Right lung (tissue), 5 donors: ENCODE results near the gene CBX1. TPM values are rescaled to one million over a fixed set of nuclear protein-coding genes. Genes with fewer than 3 reads are reported as not detected.
"Not testable (repeated sequence)": the region's sequence is repeated elsewhere in the genome, so short reads cannot be mapped to it uniquely, and the experiment has no call there.

Source experiments
- DNase-seq, 2 donors: peaks; one replicate each; pipeline ENCODE4 v3.0.0-alpha.2; 2013
- polyA plus RNA-seq, 5 donors: library from polyadenylated mRNA; unstranded; fragments of 120-200 nt; gene quantifications; one replicate each; pipeline versions ENCODE4 v1.2.1 to v1.2.3, GENCODE V29; 2013; ENCODE audit warnings: inconsistent platforms in 1 of 5, low replicate concordance in 1 of 5; ENCODE audit not compliant: insufficient read length in 5 of 5, insufficient read depth in 1 of 5

Gene CBX1
- polyA plus RNA-seq, 5 donors = 147 to 188 (median 168) TPM

DNA sequence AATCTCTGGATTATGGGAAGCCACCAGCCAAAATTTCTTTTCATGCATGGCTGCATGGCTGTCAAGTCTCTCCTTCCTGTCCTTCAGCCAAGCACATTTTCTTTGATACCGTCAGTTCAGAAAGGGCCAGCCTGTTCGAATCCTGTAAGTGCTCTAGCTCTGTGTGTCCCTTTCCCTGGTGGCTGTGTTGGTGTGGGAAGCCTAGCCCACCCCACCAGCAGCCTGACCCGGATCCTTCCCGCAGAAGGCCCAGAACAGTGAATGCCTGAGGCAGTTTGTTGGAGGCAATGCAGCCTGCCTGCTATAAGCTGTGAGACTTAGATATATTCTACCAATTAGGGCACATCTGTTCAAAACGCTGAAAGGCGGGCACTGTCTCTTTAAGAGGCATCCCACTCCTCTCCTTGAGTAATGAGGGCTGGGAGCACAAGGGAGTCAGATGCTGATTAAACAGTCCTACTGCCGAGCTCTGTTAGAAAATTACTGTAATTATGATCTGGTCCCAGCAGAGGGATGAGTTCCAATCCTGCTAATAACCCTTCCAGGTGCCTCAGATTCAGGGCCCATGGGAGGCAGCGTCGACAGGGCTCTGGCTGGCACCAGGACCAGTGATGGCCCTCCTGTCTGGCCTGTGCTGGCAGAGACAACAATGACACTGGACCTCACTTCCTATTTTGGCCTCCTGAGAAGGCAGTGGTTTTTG lies 24.7 kb upstream of the CBX1 start:
- DNase-seq = no peak

DNA sequence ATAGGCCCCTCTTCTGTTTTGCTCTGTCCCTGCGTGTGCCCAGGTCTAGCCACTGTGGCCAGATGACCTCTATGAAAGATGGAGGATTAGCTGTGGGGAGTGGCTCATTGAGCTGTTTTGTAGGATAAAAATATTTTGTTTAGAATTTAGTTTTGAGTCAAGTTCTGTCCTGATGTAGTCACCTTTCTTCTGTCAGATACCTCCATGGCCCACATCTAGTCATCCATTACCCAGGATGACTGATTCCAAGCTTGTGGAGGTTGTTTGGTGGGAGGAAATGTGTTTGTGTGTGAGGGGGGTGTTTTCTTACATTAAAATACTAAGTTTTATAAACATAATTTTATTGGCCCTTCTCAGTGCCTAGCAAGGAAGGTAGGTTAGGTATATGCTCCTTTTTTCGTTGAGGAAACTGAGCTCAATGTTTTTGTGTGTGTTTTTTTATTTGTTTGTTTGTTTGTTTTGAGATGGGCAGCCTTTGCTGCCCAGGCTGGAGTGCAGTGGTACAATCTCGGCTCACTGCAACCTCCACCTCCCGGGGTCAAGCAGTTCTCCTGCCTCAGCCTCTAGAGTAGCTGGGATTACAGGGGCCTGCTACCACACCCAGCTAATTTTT lies 22.6 kb upstream of the CBX1 start:
- no peak for DNase-seq

DNA sequence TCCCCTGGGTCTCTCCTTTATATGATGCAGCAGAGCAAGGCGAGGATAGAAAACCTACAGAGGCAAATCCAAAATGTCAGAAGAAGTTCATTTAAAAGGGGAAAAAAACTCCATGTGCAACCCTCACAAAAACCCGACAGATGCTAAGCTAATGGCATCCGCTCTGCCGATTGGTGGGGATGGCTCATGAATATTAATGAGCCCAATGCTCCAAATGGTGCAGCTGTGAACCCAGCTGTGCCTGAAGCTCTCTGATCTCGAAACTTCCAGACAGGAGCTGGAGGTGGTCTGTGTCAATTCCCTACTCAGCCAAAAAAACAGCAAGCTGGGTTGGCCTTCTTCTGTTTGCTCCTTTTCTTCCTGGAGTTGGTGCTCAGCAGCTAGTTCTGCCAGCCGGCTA lies 21.8 kb upstream of the CBX1 start:
- no peak for DNase-seq

DNA sequence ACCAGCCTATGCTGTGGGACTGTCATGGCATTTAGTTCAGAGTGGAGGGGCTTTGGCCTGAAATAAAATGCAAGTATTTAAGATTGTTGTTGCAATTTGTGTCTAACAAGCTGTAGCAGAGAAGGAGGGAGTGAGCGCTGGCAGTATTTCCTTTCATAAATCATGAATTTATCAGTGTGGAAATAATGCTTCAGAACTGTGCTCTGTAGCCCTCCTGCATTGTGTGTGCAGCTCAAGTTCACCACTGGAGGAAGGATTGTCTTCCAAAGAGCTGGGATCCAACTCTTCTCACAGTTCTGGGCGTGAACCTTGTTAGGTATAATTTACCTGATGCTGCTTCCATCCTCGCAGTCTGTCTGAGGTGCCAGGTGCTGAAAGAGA lies 21.4 kb upstream of the CBX1 start:
- no peak for DNase-seq

DNA sequence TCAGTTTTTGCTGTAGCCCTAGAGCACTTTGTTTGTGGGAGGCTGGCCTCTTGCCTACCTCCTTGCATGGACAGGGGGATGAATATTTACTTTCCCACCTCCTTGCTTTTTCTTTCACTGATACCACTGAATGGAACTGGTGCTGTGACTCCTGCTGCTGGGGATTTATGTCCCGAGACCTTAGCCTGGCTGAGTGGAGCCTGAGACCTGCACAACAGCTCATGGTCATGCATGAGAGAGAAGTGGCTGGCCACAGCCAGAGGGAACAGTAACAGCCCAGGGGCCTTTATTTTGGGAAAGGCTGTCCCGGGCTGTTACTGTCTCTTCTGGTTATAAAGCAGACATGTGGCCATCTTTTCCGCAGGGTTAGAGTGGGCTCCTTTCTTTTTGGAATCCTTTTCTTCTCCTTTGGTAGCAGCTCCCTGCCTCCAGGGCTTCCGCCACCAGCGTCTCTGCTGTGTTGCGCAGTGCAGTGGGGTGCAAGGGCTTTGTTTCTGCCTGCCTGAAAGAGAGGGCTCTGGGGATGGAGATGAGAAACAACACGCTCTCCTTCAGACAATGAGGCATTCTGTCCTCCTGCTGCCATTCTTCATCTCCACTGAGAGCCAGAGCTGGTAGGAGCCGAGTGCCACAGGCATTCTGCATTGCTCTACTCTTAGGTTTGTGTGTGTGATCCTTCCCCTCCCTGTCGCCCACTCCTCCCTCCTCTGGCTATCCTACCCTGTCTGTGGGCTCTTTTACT lies 20.8 kb upstream of the CBX1 start:
- no peak for DNase-seq

DNA sequence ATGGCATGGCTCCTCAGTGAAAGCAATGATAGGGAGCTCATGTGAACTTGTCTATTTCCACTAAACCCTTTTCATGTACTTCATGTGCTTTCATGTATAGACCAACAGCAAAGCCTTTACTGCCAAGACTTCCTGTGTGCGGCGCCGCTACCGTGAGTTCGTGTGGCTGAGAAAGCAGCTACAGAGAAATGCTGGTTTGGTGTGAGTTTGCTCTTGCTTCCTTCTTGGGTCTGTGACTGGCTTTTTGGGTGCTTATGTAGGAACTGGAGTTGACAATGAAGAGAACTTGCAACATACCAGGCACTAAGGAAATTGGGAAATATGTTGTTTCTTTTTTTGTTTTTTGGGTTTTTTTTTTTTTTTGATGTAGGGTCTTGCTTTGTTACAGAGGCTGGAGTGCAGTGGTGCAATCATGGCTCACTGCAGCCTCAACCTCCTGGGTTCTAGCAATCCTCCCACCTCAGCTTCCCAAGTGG lies 12.0 kb upstream of the CBX1 start:
- DNase-seq = no peak

DNA sequence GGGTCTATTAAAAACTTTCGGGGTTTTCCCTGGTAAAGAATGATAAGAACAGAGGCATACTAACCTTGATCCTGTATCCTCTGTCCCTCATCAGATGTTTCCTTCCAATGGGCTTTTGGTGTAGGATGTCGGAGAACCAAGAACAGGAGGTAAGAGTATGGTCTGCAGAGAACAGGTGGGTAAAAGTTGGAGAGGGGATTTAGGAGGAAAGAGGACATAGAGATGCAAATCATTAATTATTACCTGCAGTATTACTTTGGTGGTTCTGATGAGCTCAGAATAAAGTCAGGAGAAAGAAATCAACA lies 10.6 kb upstream of the CBX1 start:
- DNase-seq = no peak

DNA sequence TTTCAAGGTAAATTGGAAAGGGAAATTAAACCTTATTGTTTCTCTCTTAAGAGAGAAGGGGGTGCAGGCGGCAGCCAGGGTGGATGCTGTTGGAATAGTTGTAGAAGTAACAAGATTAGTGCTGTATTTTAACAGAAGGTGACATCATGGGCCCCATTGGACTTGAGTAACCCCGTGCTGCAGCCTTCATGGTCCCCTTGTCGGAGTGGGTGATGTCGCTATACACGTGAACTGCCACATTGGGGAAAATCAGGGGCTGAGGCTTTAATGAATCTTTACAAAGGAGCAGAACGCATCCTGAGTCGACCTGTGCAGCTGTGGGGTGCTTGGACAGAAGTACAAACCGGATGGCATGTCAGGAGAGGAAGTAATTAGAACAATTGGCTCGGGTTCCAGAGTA lies 9.5 kb upstream of the CBX1 start:
- DNase-seq = no peak

DNA sequence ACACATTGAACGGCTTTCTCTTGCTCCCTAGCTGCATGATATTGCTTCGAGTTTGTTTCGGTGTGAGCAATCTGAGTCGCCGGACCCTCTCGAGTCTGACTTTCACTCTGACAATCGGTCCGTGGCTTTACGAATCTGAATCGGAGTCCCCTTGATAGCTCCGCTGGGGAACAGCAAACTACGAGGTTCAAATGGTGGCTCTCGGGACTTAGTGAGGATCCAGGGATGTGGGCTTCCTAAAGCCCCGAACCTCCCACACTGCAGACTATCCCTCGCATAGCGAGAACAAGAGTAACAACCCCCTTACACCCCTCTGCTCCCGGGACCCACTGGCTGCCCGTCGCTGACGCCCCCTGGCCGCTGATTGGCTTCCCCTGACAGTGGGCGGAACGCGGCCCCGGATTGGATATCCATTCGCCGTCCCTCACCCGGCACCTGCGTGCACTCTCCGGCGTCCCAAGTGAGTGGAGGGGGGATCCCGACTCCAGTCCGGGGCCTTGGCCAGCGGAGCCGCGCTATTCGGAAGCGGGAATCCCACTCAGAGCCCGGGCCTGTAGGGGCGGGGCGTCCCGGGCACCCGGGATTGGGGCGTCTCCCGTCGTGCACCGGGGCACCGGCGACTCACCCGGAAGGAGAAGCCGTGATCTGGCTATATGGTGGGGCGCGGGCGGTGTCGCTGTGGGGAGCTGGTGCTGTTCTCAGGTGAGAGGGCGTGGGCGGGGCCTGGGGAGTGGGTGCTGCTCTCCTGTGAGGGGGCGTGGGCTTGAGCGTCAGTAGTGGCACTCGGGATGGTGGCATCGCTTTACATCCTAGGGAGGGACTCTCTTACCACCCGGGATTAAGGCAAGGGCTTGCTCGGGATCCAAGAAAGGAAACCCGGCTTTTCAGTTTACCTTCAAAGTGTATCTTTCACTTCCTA lies 6.1 kb upstream of the CBX1 start, which contains the start of gene SNX11:
SNX11 (plus strand) TSS at position 630 of the 919 bp plus-strand sequence. CDS start 4,278 bp downstream, outside the sequence.
- peak; percentile 82 to 84 for DNase-seq

DNA sequence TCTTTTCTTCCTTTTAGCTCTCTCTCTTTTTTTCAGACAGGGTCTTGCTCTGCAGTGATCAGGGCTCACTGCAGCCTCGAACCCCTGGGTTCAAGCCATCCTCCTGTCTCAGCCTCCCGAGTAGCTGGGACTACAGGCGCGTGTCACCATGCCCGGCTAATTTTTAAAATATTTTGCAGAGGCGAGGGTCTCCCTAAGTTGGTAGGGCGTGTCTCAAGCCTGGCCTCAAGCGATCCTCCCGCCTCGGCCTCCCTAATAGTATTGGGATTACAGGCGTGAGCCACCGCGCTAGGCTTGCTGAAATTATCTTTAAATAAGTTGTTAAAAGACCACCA lies 5.5 kb upstream of the CBX1 start:
- no peak for DNase-seq

DNA sequence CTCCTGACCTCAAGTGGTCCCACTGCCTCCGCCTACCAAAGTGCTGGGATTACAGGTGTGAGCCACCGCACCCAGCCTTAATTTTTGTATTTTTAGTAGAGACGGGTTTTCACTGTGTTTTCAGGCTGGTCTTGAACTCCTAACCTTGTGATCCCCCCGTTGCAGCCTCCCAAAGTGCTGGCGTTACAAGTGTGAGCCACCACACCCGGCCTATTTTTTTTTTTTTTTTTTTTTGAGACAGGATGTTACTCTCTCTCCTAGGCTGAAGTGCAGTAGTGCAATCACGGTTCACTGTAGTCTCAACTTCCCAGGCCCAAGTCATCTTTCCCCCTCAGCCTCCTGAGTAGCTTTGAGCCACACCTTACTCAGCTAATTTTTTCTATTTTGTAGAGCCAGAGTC lies 3.2 kb upstream of the CBX1 start:
- DNase-seq = no peak

DNA sequence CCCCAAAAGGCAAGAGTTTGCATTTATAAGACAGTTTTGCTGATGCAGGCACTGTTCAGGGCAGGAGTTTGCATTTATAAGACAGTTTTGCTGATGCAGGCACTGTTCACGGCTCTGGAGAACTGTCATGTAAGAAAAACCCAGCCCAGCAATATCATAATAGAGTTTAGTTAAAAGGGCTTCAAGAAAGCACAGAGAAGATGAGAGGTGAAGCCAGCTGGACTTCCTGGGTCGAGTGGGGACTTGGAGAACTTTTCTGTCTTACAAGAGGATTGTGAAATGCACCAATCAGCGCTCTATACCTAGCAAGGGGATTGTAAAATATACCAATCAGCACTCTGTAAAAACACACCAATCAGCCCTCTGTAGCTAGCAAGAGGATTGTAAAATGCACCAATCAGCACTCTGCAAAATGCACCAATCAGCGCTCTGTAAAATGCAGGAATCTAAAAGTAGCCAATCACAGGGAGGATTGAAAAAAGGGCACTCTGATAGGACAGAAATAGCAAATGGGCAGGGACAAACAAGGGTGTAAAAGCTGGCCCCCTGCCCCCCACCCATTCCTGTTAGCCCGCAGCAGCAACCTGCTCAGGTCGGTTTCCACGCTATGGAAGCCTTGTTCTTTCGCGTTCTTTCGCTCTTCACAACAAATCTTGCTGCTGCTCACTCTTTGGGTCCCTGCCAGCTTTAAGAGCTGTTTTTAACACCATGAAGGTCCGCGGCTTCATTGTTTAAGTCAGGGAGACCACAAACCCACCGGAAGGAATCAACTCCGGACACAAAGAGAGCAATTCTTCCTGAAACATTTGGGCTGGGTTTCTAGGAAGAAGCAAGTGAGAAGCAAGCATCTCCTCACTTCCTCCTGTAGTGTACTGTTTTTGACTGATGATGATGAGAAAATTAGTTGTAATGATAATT lies 1.8 kb upstream of the CBX1 start:
- DNase-seq = no peak

DNA sequence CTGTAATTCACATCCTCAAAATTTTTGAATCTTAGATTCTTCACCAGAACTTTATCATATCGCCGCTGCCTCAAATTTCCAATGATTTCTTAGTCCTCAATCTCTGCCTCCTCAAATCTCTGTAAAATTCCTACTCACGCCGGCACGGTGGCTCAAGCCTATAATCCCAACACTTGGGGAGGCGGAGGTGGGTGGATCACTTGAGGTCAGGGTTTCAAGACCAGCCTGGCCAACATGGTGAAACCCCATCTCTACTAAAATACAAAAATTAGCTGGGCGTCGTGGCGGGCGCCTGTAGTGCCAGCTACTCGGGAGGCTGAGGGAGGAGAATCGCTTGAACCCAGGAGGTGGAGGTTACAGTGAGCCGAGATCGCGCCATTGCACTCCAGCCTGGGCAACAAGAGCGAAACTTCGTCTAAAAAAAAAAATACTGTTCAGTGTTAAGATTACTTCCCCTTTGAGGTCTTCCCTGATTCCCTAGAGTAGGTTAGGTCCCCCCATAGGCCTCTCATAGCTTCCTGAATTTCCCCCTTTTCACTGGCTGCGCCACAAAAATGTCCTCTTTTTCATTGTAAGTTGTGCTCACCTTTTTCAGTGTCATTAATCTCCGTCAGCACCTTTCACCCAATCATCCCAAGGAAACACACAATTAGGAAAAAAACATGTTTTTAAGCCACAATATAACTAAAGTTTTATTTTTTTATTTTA lies 919 bp upstream of the CBX1 start:
- DNase-seq = no peak

DNA sequence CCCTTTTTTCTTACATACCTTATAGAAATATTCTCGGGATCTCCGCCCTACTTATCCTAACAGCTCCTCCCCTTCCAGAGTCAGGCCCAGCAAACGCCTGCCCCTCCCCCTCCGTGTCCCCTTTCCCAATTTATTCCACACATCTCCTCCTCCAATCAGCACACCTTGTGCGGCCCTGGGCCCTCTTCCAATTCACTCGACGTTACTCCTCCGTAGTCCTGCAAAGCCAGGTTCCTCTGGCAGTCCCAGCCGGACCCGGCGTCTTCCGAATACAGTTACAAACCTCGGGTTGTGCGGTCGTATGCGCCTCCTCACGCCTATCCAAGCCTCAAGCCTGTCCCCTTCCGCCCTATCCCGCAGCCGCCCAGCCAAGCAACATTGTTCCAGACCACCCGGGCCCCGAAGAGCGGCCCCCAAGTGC lies 677 bp downstream of the CBX1 start:
- peak in 1 of 2 donors; percentile 64 for DNase-seq

DNA sequence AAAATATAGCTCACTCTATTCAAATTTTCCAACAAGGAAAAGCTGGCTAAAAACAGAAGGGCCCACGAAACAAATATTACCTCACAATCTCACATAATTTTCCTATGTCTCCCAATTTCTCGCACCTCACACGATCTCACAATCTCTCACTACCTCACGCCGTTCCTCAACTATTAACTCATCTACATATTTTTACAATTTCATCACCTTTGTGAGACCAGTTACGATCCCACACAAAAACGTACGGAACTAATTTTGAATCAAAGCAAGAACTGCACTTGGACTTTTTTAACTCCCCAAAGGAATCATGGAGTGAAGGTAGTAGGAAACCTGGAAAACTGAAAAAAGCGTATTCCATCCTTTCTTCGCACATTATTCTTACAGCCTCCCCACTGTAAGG lies 1.1 kb downstream of the CBX1 start:
- no peak for DNase-seq

DNA sequence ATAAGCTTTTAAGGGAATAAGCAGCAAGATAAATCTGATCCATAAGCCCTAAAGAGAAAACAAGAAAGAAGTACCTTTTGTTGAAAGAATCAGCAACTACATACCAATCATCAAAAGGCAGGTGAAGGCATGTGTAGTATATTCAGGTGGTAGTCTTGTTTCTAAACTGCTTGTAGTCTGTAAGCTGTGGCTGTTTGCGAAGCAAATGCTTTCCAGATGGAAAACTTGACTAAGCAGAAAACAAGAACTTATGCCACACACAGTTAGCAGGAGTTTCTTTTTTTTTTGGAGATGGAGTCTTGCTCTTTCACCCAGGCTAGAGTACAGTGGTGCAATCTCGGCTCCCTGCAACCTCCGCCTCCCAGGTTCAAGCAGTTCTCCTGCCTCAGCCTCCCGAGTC lies 5.7 kb downstream of the CBX1 start:
- DNase-seq = no peak

DNA sequence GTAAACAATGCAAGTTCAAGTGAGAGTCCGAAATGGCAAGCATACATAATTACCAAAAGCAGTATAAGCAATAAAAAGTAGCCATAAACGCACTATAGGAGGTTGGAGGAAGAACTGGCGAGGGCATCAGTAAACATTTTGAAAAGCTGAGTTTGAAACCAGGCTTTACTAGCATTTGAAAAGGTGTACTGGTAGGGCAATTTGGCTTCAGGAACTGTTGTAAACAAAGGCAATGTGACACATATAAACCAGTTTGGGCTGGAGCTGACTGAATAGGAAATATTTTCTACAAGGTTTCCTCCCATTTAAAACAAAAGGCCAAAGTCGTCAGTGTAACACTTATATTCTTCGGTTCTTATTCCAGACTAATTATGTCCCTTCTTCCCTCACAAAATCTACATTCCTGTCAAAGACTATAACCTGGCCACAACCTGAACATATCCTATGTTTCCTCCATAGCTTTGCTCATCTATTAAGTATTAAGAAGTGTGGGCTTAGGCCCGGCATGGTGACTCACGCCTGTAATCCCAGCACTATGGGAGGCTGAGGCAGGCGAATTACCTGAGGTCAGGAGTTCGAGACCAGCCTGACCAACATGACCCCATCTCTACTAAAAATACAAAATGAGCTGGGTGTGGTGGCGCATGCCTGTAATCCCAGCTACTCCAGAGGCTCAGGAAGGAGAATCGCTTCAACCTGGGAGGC lies 7.8 kb downstream of the CBX1 start:
- no peak for DNase-seq

DNA sequence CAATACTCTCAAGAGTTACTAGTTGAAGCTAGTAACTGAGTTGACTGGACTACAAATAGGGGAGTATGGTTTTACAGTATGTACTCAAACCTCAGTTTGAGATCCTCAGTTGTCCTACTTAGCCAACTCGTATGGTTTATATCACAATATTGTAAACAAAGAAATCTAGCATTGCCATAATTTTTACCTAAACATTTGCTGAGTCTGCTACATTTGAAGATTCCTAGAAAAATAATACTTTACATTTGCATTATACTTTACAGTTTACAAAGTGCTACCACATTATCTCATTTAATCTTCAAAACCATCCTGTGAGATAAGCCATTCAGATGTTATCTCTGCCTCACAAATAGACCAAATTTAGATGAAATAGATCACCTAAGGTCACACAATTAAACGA lies 16.3 kb downstream of the CBX1 start:
- DNase-seq = no peak

DNA sequence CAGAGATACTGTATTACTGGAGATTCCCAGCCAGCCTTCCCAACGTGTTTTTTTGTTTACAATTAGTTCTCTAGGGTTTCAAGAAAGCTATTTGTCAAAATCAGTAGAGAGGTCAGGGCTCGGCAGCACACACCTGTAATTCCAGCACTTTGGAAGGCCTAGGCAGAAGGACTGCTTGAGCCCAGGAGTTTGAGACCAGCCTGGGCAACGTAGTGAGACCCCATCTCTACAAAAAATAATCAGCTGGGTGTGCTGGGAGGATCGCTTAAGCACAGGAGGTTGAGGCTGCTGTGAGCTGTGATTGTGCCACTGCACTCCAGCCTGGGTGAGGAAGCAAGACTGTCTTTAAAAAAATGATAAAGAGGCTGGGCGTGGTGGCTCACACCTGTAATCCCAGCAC lies 19.4 kb downstream of the CBX1 start:
- DNase-seq = no peak

DNA sequence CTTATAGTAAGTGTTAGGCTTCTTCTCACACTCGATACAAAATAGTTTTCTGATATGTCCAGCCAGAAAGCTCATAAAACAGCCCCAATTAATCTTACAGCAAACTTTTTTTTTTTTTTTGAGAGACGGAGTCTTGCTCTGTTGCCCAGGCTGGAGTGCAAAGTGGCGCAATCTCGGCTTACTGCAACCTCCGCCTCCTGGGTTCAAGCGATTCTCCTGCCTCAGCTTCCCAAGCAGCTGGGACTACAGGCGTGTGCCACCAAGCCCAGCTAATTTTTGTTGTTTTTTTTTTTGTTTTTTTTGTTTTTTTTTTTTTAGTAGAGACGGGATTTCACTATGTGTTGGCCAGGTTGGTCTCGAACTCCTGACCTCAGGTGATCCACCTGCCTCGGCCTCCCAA lies 24.1 kb downstream of the CBX1 start:
- DNase-seq = not testable (repeated sequence)
